ENCODE measurements around the gene MTMR10. TPM values are rescaled to one million over a fixed set of nuclear protein-coding genes. Genes with fewer than 3 reads are reported as not detected.

Gene MTMR10
- total and polyA plus RNA-seq, 11 donors: 8.6 to 38.9 (median 27.7) TPM

- TF ChIP-seq POLR2A (IDR thresholded peaks at IDR 0.05): no peak
- no peak for TF ChIP-seq CTCF (IDR thresholded peaks at IDR 0.05)
- Histone ChIP-seq H3K27ac (no peak overlapping the region), H3K36me3 (no peaks in the 10 kb centered on the region), H3K4me3 (no peak overlapping the region), H3K4me1 (peaks cover 0 to 16% (median 5%) of the 10 kb centered on the region in 12 donors), H3K9me3 (no peaks in the 10 kb centered on the region), H3K27me3 (no peaks in the 10 kb centered on the region)
- 88 to 96% (median 91%) methylated on average over 5 of the region's 5 CpGs for WGBS, 4 donors
- ATAC-seq: no peak
- no peak for DNase-seq
- intact Hi-C loops (cut with DNase I): no loop called here
Observed at GRCh38 chr15:31020542-31020941, 29.1 kb upstream of the MTMR10 start.

GRCh38 chr15:31019986-31020385 is 28.6 kb upstream of the MTMR10 start:
- H3K4me1 ChIP-seq: peaks cover 0 to 16% (median 5%) of the 10 kb centered on the region in 12 donors
- WGBS, 4 donors: 92 to 94% (median 93%) methylated on average over 3 of the region's 3 CpGs
- no peak for TF ChIP-seq POLR2A (IDR thresholded peaks at IDR 0.05)
- intact Hi-C loops (cut with DNase I): no loop called here
- ATAC-seq (no peak), DNase-seq (no peak)
- H3K27ac ChIP-seq: no peak overlapping the region
- H3K27me3 ChIP-seq: no peaks in the 10 kb centered on the region
- no peaks in the 10 kb centered on the region for H3K36me3 ChIP-seq
- H3K9me3 ChIP-seq: no peaks in the 10 kb centered on the region
- no peak overlapping the region for H3K4me3 ChIP-seq

GRCh38 chr15:31017311-31017710 is 25.9 kb upstream of the MTMR10 start:
- intact Hi-C loops (cut with DNase I): no loop called here
- Histone ChIP-seq H3K27me3 (no peaks in the 10 kb centered on the region), H3K36me3 (no peaks in the 10 kb centered on the region), H3K4me3 (no peak overlapping the region), H3K27ac (no peak overlapping the region), H3K9me3 (peaks cover 0 to 12% (median 7%) of the 10 kb centered on the region in 12 donors), H3K4me1 (no peaks in the 10 kb centered on the region)
- WGBS, 4 donors: 75 to 87% (median 80%) methylated on average over 1 of the region's 1 CpG
- no peak for TF ChIP-seq POLR2A (IDR thresholded peaks at IDR 0.05)
- no peak for TF ChIP-seq CTCF (IDR thresholded peaks at IDR 0.05)
- DNase-seq (no peak), ATAC-seq (no peak)

GRCh38 chr15:31016446-31016915 is 25.1 kb upstream of the MTMR10 start:
- DNase-seq (no peak), ATAC-seq (no peak)
- Histone ChIP-seq H3K36me3 (no peaks in the 10 kb centered on the region), H3K4me1 (no peaks in the 10 kb centered on the region), H3K27ac (no peak overlapping the region), H3K9me3 (peaks cover 0 to 20% (median 13%) of the 10 kb centered on the region in 12 donors), H3K4me3 (no peak overlapping the region), H3K27me3 (no peaks in the 10 kb centered on the region)
- 78 to 85% (median 82%) methylated on average over 3 of the region's 3 CpGs for WGBS, 4 donors
- intact Hi-C loops (cut with DNase I): no loop called here
- TF ChIP-seq POLR2A (IDR thresholded peaks at IDR 0.05) (no peak), CTCF (IDR thresholded peaks at IDR 0.05) (no peak)

GRCh38 chr15:31014608-31014925 is 23.1 kb upstream of the MTMR10 start:
- intact Hi-C loops (cut with DNase I): no loop called here
- Histone ChIP-seq H3K27ac (no peak overlapping the region), H3K36me3 (no peaks in the 10 kb centered on the region), H3K4me1 (no peaks in the 10 kb centered on the region), H3K9me3 (peaks cover 0 to 28% (median 13%) of the 10 kb centered on the region in 12 donors), H3K27me3 (no peaks in the 10 kb centered on the region), H3K4me3 (no peak overlapping the region)
- TF ChIP-seq CTCF (IDR thresholded peaks at IDR 0.05) (no peak), POLR2A (IDR thresholded peaks at IDR 0.05) (no peak)
- ATAC-seq (no peak), DNase-seq (no peak)
- WGBS, 4 donors: 28 to 71% (median 60%) methylated on average over 2 of the region's 2 CpGs

Measured in heart left ventricle (tissue), 16 donors.